K562 (cell line): ENCODE results near the gene HIVEP3. TPM values are rescaled to one million over a fixed set of nuclear protein-coding genes. Genes with fewer than 3 reads are reported as not detected.

ENCODE experiments used
- CREM ChIP-seq: IDR thresholded peaks from 2 replicates; pipeline ENCODE4 v1.6.1; 2014; ENCODE audit warnings: antibody characterized with exemption, low read depth
- CTBP1 ChIP-seq: fragments of 450-650 bp; IDR thresholded peaks from 2 replicates; pipeline ENCODE4 v1.6.1; 2016; ENCODE audit warnings: borderline replicate concordance
- CXXC5 ChIP-seq: fragments of 250-450 bp; sonication (Bioruptor Pico); IDR thresholded peaks from 2 replicates; pipeline ENCODE4 v1.8.0; 2022; ENCODE audit warnings: inconsistent platforms, mild to moderate bottlenecking, moderate library complexity
- DEAF1 ChIP-seq: fragments of 450-650 bp; formaldehyde crosslinking; IDR thresholded peaks from 2 replicates; pipeline ENCODE4 v1.4.0; 2020; ENCODE audit warnings: mild to moderate bottlenecking, moderate library complexity
- ETV5 ChIP-seq: sonication (generic); formaldehyde crosslinking; IDR thresholded peaks from 2 replicates; pipeline ENCODE4 v1.4.0; 2020; ENCODE audit warnings: low read depth, mild to moderate bottlenecking, missing genetic modification reagents
- HDAC6 ChIP-seq: IDR thresholded peaks from 2 replicates; pipeline ENCODE4 v1.6.1; 2012; ENCODE audit warnings: low read depth, mild to moderate bottlenecking, control low read depth, inconsistent platforms, low read length, moderate library complexity
- HMBOX1 ChIP-seq: sonication (generic); IDR thresholded peaks from 2 replicates; pipeline ENCODE4 v1.6.1; 2016
- HMGN3 ChIP-seq: IDR thresholded peaks from 2 replicates; pipeline ENCODE4 v1.6.1; 2011; ENCODE audit warnings: borderline replicate concordance, low read depth, mild to moderate bottlenecking, mixed read lengths, low read length; ENCODE audit not compliant: insufficient read length; ENCODE audit errors: extremely low read depth
- MCM7 ChIP-seq, 2 experiments: fragments of 450-650 bp; IDR thresholded peaks; 2 replicates each; pipeline ENCODE4 v1.6.1; 2016 to 2018
- MYC ChIP-seq, 2 experiments: fragments of 250-450 bp in 1 of 2; sonication (Bioruptor Pico) in 1 of 2; IDR thresholded peaks; 2 replicates each; pipeline versions ENCODE4 v1.5.1 to v1.6.1; 2012 to 2021; ENCODE audit warnings: low read depth in 2 of 2, borderline replicate concordance in 1 of 2, improper control_type of control experiment in 1 of 2, low read length in 1 of 2, mild to moderate bottlenecking in 1 of 2, moderate library complexity in 1 of 2
- NRF1 ChIP-seq, 2 experiments: fragments of 450-650 bp; IDR thresholded peaks in 1 of 2; conservative IDR thresholded peaks in 1 of 2; 2 replicates each; pipeline ENCODE4 v1.6.1; 2014; ENCODE audit warnings: mild to moderate bottlenecking in 2 of 2
- PRMT5 ChIP-seq: sonication (generic); formaldehyde crosslinking; IDR thresholded peaks from 2 replicates; pipeline ENCODE4 v1.5.0; 2020; ENCODE audit warnings: missing genetic modification reagents
- RAD21 ChIP-seq, 2 experiments: fragments of 250-450 bp in 1 of 2; fragments of 450-650 bp in 1 of 2; sonication (Bioruptor Pico) in 1 of 2; formaldehyde crosslinking in 1 of 2; IDR thresholded peaks in 1 of 2; conservative IDR thresholded peaks in 1 of 2; 2 replicates each; pipeline versions ENCODE4 v1.4.0 to v1.8.0; 2020 to 2022; ENCODE audit warnings: mild to moderate bottlenecking in 2 of 2, moderate library complexity in 1 of 2
- SAFB ChIP-seq: fragments of 200-400 bp; formaldehyde crosslinking; IDR thresholded peaks from 2 replicates; pipeline ENCODE4 v1.6.1; 2017; ENCODE audit warnings: low read depth, low read length, borderline replicate concordance
- SMAD4 ChIP-seq: fragments of 250-450 bp; sonication (Bioruptor Pico); conservative IDR thresholded peaks from 2 replicates; pipeline ENCODE4 v1.8.0; 2021; ENCODE audit warnings: inconsistent platforms, mild to moderate bottlenecking, moderate library complexity
- YY1 ChIP-seq, 3 experiments: IDR thresholded peaks; 2 replicates each; pipeline ENCODE4 v1.6.1; 2011; ENCODE audit warnings: low read length in 2 of 3, mild to moderate bottlenecking in 2 of 3, moderate library complexity in 2 of 3, borderline replicate concordance in 1 of 3, control low read depth in 1 of 3, low read depth in 1 of 3; ENCODE audit not compliant: insufficient read depth in 3 of 3, insufficient replicate concordance in 2 of 3, control insufficient read depth in 1 of 3, insufficient read length in 1 of 3; ENCODE audit errors: extremely low read depth in 1 of 3
- ZNF165 ChIP-seq: fragments of 250-450 bp; sonication (Bioruptor Pico); IDR thresholded peaks from 2 replicates; pipeline ENCODE4 v1.4.0; 2020; ENCODE audit warnings: borderline replicate concordance
- polyA plus RNA-seq, 8 experiments: library from polyadenylated mRNA; depleted of rRNA in 4 of 8; stranded (reverse) in 5 of 8; unstranded in 3 of 8; fragments of >200 nt; fragmentation: Nextera tagmentation in 2 of 8; fragmentation: Illumina TruSeq in 1 of 8; extraction: Ambion mirVana in 2 of 8; extraction: Trizol in 1 of 8; gene quantifications; 2 replicates each; pipeline versions ENCODE4 v1.2.1 to v1.2.3, GENCODE V29; 2011 to 2014; ENCODE audit warnings: inconsistent platforms in 1 of 8, missing spikeins in 1 of 8
- total RNA-seq, 7 experiments: library from RNA; depleted of rRNA in 6 of 7; stranded (reverse); fragments of >200 nt in 6 of 7; fragmentation: Illumina TruSeq in 2 of 7; extraction: Trizol in 2 of 7; gene quantifications; 2 replicates each; pipeline versions ENCODE4 v1.2.1 to v1.2.3, GENCODE V29; 2011 to 2021; ENCODE audit warnings: low replicate concordance in 1 of 7
- TF ChIP-seq, protein P1 (sequence below): IDR thresholded peaks from 2 replicates; pipeline ENCODE4 v1.6.1; 2011; ENCODE audit warnings: borderline replicate concordance, low read depth, mild to moderate bottlenecking, moderate library complexity, low read length; ENCODE audit not compliant: insufficient read depth, poor library complexity, severe bottlenecking

Gene HIVEP3
- total and polyA plus RNA-seq, 9 of the 15 experiments (the other 6 are each of a cell fraction or from before 2014, with no cell fraction given): 0.09 to 0.58 (median 0.34) TPM; not detected in 1

- TF ChIP-seq DEAF1 (CRISPR knock-in tag): 0 out of 2 replicates have a peak, but pooled peaks have one; percentile 24
- TF ChIP-seq ZNF165 (CRISPR knock-in tag): no peak
- TF ChIP-seq ETV5 (CRISPR knock-in tag): 0 out of 2 replicates have a peak, but pooled peaks have one; percentile 25
- TF ChIP-seq HDAC6: no peak
- peak; percentile 87; the same call in 1 of the 2 replicates for TF ChIP-seq SAFB
- peak in 2 of 3 experiments; percentile 35 to 63 for TF ChIP-seq YY1 (IDR thresholded peaks at IDR 0.05; ENCODE audit: borderline replicate concordance in 1 of 3, control insufficient read depth in 1 of 3, extremely low read depth in 1 of 3, insufficient read depth in 3 of 3, insufficient read length in 1 of 3, insufficient replicate concordance in 2 of 3, low read depth in 1 of 3, low read length in 2 of 3)
- peak; percentile 70 for TF ChIP-seq MYC (IDR thresholded peaks at IDR 0.05; ENCODE audit: low read depth, low read length)
- no peak for TF ChIP-seq MYC (CRISPR knock-in tag; IDR thresholded peaks at IDR 0.05; ENCODE audit: borderline replicate concordance, low read depth)
- TF ChIP-seq SMAD4: peak; percentile 59; the same call in 1 of the 2 replicates
- peak; percentile 35; the same call in 1 of the 2 replicates for TF ChIP-seq CREM
- TF ChIP-seq HMGN3: peak; percentile 83
- TF ChIP-seq NRF1 (conservative IDR thresholded peaks at IDR 0.05 in 1 of 2, IDR thresholded peaks at IDR 0.05 in 1 of 2): peak in 1 of 2 experiments; percentile 15; a peak in 1 of 4 replicates
- TF ChIP-seq CTBP1: peak; percentile 43; the same call in 1 of the 2 replicates
- no peak for TF ChIP-seq MCM7 (IDR thresholded peaks at IDR 0.05)
- peak; percentile 58 to 78 for TF ChIP-seq RAD21 (CRISPR knock-in tag; conservative IDR thresholded peaks at IDR 0.05 in 1 of 2, IDR thresholded peaks at IDR 0.05 in 1 of 2)
- TF ChIP-seq PRMT5 (CRISPR knock-in tag): no peak
- peak; percentile 68 for TF ChIP-seq CXXC5 (CRISPR knock-in tag)
- TF ChIP-seq, protein P1, sequence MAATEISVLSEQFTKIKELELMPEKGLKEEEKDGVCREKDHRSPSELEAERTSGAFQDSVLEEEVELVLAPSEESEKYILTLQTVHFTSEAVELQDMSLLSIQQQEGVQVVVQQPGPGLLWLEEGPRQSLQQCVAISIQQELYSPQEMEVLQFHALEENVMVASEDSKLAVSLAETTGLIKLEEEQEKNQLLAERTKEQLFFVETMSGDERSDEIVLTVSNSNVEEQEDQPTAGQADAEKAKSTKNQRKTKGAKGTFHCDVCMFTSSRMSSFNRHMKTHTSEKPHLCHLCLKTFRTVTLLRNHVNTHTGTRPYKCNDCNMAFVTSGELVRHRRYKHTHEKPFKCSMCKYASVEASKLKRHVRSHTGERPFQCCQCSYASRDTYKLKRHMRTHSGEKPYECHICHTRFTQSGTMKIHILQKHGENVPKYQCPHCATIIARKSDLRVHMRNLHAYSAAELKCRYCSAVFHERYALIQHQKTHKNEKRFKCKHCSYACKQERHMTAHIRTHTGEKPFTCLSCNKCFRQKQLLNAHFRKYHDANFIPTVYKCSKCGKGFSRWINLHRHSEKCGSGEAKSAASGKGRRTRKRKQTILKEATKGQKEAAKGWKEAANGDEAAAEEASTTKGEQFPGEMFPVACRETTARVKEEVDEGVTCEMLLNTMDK: peak; percentile 92
- no peak for TF ChIP-seq HMBOX1
Observed at GRCh38 chr1:41516168-41517061, 402.3 kb downstream of the HIVEP3 start (continued).
